Uterus (tissue), 2 donors: ENCODE data around the gene TECPR1.

Source experiments
- CTCF ChIP-seq, 4 experiments: fragments of 200-600 bp in 2 of 4; fragments of 450-650 bp in 2 of 4; sonication (generic) in 2 of 4; IDR thresholded peaks; one replicate each; pipeline ENCODE4 v1.5.1; 2016 to 2019; ENCODE audit warnings: antibody characterized with exemption in 4 of 4, mild to moderate bottlenecking in 2 of 4, moderate library complexity in 1 of 4
- POLR2A ChIP-seq, 2 donors: fragments of 450-650 bp; IDR thresholded peaks; one replicate each; pipeline ENCODE4 v1.6.1; 2016; ENCODE audit warnings: antibody characterized with exemption in 2 of 2, mild to moderate bottlenecking in 1 of 2, moderate library complexity in 1 of 2

GRCh38 chr7:98178321-98178720, 73.7 kb downstream of the TECPR1 start:
- TF ChIP-seq CTCF (IDR thresholded peaks at IDR 0.05) = no peak
- TF ChIP-seq POLR2A (IDR thresholded peaks at IDR 0.05) = no peak
